ENCODE results near the gene SNAPC4.

Gene SNAPC4

GRCh38 chr9:136400038-136400834 is at the start of gene SNAPC4:
Gene SNAPC4 (minus strand): TSS chr9:136400170. CDS start chr9:136398428, 1,742 bp downstream.
- DNase-seq (ENCODE audit: low spot score) = peak; percentile 96

- DNase-seq (ENCODE audit: low spot score) = no peak
These were observed 48.7 kb upstream of the SNAPC4 start for GRCh38 chr9:136448655-136449054.

GRCh38 chr9:136447173-136447778 is 47.3 kb upstream of the SNAPC4 start:
- no peak for DNase-seq (ENCODE audit: low spot score)

- no peak for DNase-seq (ENCODE audit: low spot score)
These were observed 45.8 kb upstream of the SNAPC4 start for GRCh38 chr9:136445799-136446198.

- DNase-seq (ENCODE audit: low spot score) = no peak
These were observed 44.1 kb upstream of the SNAPC4 start for GRCh38 chr9:136444102-136444501.

GRCh38 chr9:136443687-136444086 is 43.7 kb upstream of the SNAPC4 start:
- no peak for DNase-seq (ENCODE audit: low spot score)

GRCh38 chr9:136443087-136443486 is 43.1 kb upstream of the SNAPC4 start:
- DNase-seq (ENCODE audit: low spot score) = no peak

GRCh38 chr9:136442265-136442664 is 42.3 kb upstream of the SNAPC4 start:
- DNase-seq (ENCODE audit: low spot score) = no peak

GRCh38 chr9:136441681-136442245 is 41.8 kb upstream of the SNAPC4 start:
- no peak for DNase-seq (ENCODE audit: low spot score)

- DNase-seq (ENCODE audit: low spot score) = no peak
These were observed 41.3 kb upstream of the SNAPC4 start for GRCh38 chr9:136441191-136441680.

- peak; percentile 97 for DNase-seq (ENCODE audit: low spot score)
These were observed 39.8 kb upstream of the SNAPC4 start, which contains the start of gene INPP5E for GRCh38 chr9:136439481-136440408. Gene INPP5E (minus strand): TSS chr9:136439845. CDS start chr9:136439419, 426 bp downstream.

- peak; percentile 66 for DNase-seq (ENCODE audit: low spot score)
These were observed 38.8 kb upstream of the SNAPC4 start for GRCh38 chr9:136438548-136439480.

GRCh38 chr9:136437839-136438547 is 38.0 kb upstream of the SNAPC4 start:
- DNase-seq (ENCODE audit: low spot score) = no peak

GRCh38 chr9:136437430-136437829 is 37.5 kb upstream of the SNAPC4 start:
- no peak for DNase-seq (ENCODE audit: low spot score)

GRCh38 chr9:136436055-136436634 is 36.2 kb upstream of the SNAPC4 start:
- DNase-seq (ENCODE audit: low spot score) = no peak

- no peak for DNase-seq (ENCODE audit: low spot score)
These were observed 34.7 kb upstream of the SNAPC4 start for GRCh38 chr9:136434580-136435169.

GRCh38 chr9:136433849-136434579 is 34.0 kb upstream of the SNAPC4 start:
- no peak for DNase-seq (ENCODE audit: low spot score)

GRCh38 chr9:136433043-136433715 is 33.2 kb upstream of the SNAPC4 start:
- no peak for DNase-seq (ENCODE audit: low spot score)
